HL-60 (cell line): Measurements from ENCODE around the gene ASTN2.

Experiments used
- POLR2AphosphoS5 ChIP-seq: IDR thresholded peaks from 2 replicates; pipeline ENCODE4 v1.6.1; 2012; ENCODE audit warnings: low read depth
- TF ChIP-seq, protein P1 (sequence below): IDR thresholded peaks from one replicate; pipeline ENCODE4 v1.5.1; 2011; ENCODE audit warnings: low read length, control low read depth, inconsistent platforms; ENCODE audit not compliant: insufficient read depth
- TF ChIP-seq, protein P2 (sequence below): IDR thresholded peaks from 2 replicates; pipeline ENCODE4 v1.6.1; 2012; ENCODE audit warnings: low read depth; ENCODE audit not compliant: insufficient replicate concordance

DNA sequence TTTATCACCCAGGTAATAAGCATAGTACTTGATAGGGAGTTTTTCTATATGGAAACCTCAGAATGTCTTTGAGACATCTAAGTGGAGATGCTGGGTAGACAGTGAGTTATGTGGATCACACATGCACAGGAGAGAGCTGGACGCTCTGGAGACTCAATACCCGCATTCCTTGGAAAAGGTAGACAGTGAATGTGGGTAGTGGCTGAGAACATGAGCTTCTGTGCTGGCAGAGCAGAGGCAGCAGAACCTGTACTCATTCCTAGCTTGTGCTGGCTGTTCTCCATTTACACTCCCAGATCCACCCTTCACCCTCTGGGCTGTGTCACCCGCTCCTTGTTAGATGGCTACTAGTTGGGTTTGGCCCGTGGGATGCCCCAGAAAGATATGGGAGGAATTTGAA, 269.8 kb downstream of the ASTN2 start:
- TF ChIP-seq, protein P1, sequence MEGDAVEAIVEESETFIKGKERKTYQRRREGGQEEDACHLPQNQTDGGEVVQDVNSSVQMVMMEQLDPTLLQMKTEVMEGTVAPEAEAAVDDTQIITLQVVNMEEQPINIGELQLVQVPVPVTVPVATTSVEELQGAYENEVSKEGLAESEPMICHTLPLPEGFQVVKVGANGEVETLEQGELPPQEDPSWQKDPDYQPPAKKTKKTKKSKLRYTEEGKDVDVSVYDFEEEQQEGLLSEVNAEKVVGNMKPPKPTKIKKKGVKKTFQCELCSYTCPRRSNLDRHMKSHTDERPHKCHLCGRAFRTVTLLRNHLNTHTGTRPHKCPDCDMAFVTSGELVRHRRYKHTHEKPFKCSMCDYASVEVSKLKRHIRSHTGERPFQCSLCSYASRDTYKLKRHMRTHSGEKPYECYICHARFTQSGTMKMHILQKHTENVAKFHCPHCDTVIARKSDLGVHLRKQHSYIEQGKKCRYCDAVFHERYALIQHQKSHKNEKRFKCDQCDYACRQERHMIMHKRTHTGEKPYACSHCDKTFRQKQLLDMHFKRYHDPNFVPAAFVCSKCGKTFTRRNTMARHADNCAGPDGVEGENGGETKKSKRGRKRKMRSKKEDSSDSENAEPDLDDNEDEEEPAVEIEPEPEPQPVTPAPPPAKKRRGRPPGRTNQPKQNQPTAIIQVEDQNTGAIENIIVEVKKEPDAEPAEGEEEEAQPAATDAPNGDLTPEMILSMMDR, result no peak
- TF ChIP-seq, protein P2, sequence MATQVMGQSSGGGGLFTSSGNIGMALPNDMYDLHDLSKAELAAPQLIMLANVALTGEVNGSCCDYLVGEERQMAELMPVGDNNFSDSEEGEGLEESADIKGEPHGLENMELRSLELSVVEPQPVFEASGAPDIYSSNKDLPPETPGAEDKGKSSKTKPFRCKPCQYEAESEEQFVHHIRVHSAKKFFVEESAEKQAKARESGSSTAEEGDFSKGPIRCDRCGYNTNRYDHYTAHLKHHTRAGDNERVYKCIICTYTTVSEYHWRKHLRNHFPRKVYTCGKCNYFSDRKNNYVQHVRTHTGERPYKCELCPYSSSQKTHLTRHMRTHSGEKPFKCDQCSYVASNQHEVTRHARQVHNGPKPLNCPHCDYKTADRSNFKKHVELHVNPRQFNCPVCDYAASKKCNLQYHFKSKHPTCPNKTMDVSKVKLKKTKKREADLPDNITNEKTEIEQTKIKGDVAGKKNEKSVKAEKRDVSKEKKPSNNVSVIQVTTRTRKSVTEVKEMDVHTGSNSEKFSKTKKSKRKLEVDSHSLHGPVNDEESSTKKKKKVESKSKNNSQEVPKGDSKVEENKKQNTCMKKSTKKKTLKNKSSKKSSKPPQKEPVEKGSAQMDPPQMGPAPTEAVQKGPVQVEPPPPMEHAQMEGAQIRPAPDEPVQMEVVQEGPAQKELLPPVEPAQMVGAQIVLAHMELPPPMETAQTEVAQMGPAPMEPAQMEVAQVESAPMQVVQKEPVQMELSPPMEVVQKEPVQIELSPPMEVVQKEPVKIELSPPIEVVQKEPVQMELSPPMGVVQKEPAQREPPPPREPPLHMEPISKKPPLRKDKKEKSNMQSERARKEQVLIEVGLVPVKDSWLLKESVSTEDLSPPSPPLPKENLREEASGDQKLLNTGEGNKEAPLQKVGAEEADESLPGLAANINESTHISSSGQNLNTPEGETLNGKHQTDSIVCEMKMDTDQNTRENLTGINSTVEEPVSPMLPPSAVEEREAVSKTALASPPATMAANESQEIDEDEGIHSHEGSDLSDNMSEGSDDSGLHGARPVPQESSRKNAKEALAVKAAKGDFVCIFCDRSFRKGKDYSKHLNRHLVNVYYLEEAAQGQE, result no peak
- TF ChIP-seq POLR2AphosphoS5, result no peak
